ENCODE results near the gene OR2G3.
A peak's percentile ranks its signal among the peaks of the same experiment; 100 is the strongest.

Gene OR2G3

DNA sequence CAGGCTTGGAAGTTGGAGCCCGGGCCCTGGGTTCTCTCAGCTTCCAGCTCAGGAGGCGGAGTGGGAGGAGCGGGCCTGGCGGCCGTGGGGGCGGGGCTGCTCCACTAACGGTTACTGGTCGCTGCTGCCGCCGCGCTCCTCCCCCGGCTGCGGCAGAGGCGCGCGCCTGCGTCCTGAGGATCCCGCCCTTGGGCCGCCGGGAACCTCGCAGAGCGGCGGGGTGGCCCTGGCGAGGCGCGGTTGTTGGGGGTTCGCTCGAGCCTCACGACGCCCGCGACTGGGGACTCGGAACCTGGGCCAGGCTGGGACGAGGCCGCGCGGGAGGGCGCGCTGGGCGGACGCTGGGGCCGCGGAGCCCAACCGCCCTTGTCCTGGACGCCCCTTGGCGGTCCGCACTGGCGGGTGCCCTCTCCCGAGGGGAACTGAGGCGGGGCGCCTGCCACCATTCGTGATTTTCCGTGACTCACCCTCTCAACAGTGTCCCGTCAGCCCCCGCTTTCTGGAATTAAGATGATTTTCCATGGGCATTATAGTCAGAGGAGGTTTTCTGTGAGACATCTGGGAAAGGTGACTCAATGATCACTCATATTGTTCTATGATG lies 34.1 kb downstream of the OR2G3 start:
- Histone ChIP-seq H3K9me3 (ENCODE audit: insufficient read depth, low read length) (no peaks in the 10 kb centered on the region), H3K4me1 (ENCODE audit: insufficient read depth, insufficient read length) (no peaks in the 10 kb centered on the region), H3K36me3 (ENCODE audit: insufficient read depth, insufficient read length, low read length) (no peaks in the 10 kb centered on the region), H3K27me3 (ENCODE audit: insufficient read depth, insufficient read length) (no peaks in the 10 kb centered on the region), H3K9ac (ENCODE audit: insufficient read length, low read depth) (no peak overlapping the region), H3K4me3 (ENCODE audit: insufficient read length, low read depth) (no peak overlapping the region)
- DNase-seq (ENCODE audit: low read depth, low spot score), result no peak
- TF ChIP-seq YY1 (IDR thresholded peaks at IDR 0.05; ENCODE audit: insufficient read depth, insufficient read length), result no peak
- no peak for TF ChIP-seq ZNF274 (IDR thresholded peaks at IDR 0.05; ENCODE audit: low read depth, low read length)
- no peak for TF ChIP-seq SUZ12 (IDR thresholded peaks at IDR 0.05; ENCODE audit: extremely low read depth, insufficient read depth, insufficient read length)

DNA sequence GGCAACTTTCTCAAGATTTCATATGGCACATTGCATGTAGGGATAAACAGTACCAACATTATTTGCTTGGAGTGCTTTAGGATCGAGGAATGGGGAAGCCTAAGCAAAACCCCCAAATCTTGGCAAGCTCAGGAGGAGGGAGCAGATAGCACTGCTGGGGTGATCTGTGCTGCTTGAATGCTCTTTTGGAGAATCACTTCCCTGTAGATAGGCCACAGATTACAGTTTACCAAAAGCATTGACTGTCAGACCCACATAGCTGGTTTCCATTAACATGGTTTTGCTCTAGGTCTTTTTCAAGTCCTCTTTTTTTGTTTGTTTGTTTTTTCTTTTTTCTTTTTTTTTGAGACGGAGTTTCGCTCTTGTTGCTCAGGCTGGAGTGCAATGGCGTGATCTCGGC lies 37.4 kb downstream of the OR2G3 start:
- TF ChIP-seq SUZ12 (IDR thresholded peaks at IDR 0.05; ENCODE audit: extremely low read depth, insufficient read depth, insufficient read length) (no peak), ZNF274 (IDR thresholded peaks at IDR 0.05; ENCODE audit: low read depth, low read length) (no peak), YY1 (IDR thresholded peaks at IDR 0.05; ENCODE audit: insufficient read depth, insufficient read length) (no peak)
- Histone ChIP-seq H3K4me3 (ENCODE audit: insufficient read length, low read depth) (no peak overlapping the region), H3K4me1 (ENCODE audit: insufficient read depth, insufficient read length) (no peaks in the 10 kb centered on the region), H3K9me3 (ENCODE audit: insufficient read depth, low read length) (no peaks in the 10 kb centered on the region), H3K9ac (ENCODE audit: insufficient read length, low read depth) (no peak overlapping the region), H3K27me3 (ENCODE audit: insufficient read depth, insufficient read length) (no peaks in the 10 kb centered on the region), H3K36me3 (ENCODE audit: insufficient read depth, insufficient read length, low read length) (no peaks in the 10 kb centered on the region)
- no peak for DNase-seq (ENCODE audit: low read depth, low spot score)

DNA sequence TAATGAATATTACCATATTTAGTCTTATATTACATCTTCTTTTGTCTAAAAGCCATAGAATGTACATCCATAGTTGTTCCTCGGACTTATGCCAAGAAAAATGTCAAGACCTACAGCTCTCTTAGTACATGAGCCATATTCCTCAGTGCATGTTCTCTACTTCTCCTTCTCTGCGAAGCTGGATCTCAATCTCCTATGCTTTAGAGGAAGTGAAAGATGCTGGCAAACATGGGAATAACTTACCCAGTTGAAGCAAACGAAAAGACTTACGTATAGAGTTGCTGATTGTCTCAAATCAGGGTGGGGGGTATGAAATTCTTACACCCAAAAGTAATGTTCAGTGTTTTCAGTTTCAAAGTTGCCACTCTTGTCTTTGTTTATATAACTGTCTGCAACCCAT lies 41.5 kb downstream of the OR2G3 start:
- DNase-seq (ENCODE audit: low read depth, low spot score), result no peak
- Histone ChIP-seq H3K4me3 (ENCODE audit: insufficient read length, low read depth) (no peak overlapping the region), H3K9me3 (ENCODE audit: insufficient read depth, low read length) (no peaks in the 10 kb centered on the region), H3K4me1 (ENCODE audit: insufficient read depth, insufficient read length) (no peaks in the 10 kb centered on the region), H3K36me3 (ENCODE audit: insufficient read depth, insufficient read length, low read length) (no peaks in the 10 kb centered on the region), H3K27me3 (ENCODE audit: insufficient read depth, insufficient read length) (no peaks in the 10 kb centered on the region), H3K9ac (ENCODE audit: insufficient read length, low read depth) (no peak overlapping the region)
- TF ChIP-seq ZNF274 (IDR thresholded peaks at IDR 0.05; ENCODE audit: low read depth, low read length) (no peak), SUZ12 (IDR thresholded peaks at IDR 0.05; ENCODE audit: extremely low read depth, insufficient read depth, insufficient read length) (no peak), YY1 (IDR thresholded peaks at IDR 0.05; ENCODE audit: insufficient read depth, insufficient read length) (no peak)

DNA sequence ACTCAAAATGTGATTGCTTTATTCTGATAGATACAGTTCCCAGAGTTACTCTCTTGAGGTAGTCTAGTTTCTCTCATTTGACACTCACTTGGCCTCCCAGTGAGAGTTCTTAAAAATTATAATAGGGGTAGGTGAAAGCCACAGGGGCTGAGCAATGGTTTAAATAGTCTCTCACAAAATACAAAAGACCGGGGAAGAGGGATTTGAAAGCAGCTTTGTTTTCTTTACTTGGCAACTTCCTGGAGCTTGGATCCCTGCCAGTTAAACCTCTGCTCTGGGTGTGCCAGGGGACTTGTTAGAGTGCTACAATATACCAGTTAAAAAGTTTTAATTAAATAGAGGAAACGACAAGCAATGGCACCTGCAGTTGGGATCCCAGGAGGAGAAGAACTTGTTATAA lies 42.5 kb downstream of the OR2G3 start:
- Histone ChIP-seq H3K4me3 (ENCODE audit: insufficient read length, low read depth) (no peak overlapping the region), H3K9ac (ENCODE audit: insufficient read length, low read depth) (no peak overlapping the region), H3K27me3 (ENCODE audit: insufficient read depth, insufficient read length) (no peaks in the 10 kb centered on the region), H3K9me3 (ENCODE audit: insufficient read depth, low read length) (no peaks in the 10 kb centered on the region), H3K4me1 (ENCODE audit: insufficient read depth, insufficient read length) (no peaks in the 10 kb centered on the region), H3K36me3 (ENCODE audit: insufficient read depth, insufficient read length, low read length) (no peaks in the 10 kb centered on the region)
- peak; percentile 87 for DNase-seq (ENCODE audit: low read depth, low spot score)
- TF ChIP-seq YY1 (IDR thresholded peaks at IDR 0.05; ENCODE audit: insufficient read depth, insufficient read length) (no peak), SUZ12 (IDR thresholded peaks at IDR 0.05; ENCODE audit: extremely low read depth, insufficient read depth, insufficient read length) (no peak), ZNF274 (IDR thresholded peaks at IDR 0.05; ENCODE audit: low read depth, low read length) (no peak)

DNA sequence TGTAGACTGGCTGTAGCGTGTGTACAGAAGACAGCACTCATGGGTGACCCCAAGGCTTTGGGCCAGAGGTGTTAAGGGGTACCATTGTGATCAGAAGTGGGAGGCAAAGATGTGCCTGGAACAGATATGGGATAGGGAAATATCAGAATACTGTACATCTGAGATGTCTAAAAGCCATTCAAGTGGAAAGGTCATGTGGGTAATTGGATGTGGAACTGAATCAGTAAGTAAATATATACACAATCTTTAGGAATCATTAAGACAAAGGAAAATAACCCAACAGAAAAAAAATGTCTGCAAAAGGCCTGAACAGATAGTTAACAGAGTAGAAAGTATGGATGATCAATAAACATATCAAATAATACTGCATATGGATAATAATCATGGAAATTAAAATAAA lies 47.7 kb downstream of the OR2G3 start:
- H3K4me3 ChIP-seq (ENCODE audit: insufficient read length, low read depth), result no peak overlapping the region
- no peak overlapping the region for H3K9ac ChIP-seq (ENCODE audit: insufficient read length, low read depth)
- H3K27me3 ChIP-seq (ENCODE audit: insufficient read depth, insufficient read length), result no peaks in the 10 kb centered on the region
- no peaks in the 10 kb centered on the region for H3K4me1 ChIP-seq (ENCODE audit: insufficient read depth, insufficient read length)
- DNase-seq (ENCODE audit: low read depth, low spot score), result no peak
- no peaks in the 10 kb centered on the region for H3K9me3 ChIP-seq (ENCODE audit: insufficient read depth, low read length)
- TF ChIP-seq YY1 (IDR thresholded peaks at IDR 0.05; ENCODE audit: insufficient read depth, insufficient read length) (no peak), ZNF274 (IDR thresholded peaks at IDR 0.05; ENCODE audit: low read depth, low read length) (no peak), SUZ12 (IDR thresholded peaks at IDR 0.05; ENCODE audit: extremely low read depth, insufficient read depth, insufficient read length) (no peak)
- H3K36me3 ChIP-seq (ENCODE audit: insufficient read depth, insufficient read length, low read length), result no peaks in the 10 kb centered on the region
